GM21825 (cell line): ENCODE measurements around the gene KCNG2.

Experiments
- ATAC-seq: cut with Tn5 transposase; IDR thresholded peaks from one replicate; pipeline ENCODE4 v1.9.1; 2021; ENCODE audit warnings: mild to moderate bottlenecking, moderate library complexity; ENCODE audit not compliant: unreplicated experiment

KCNG2 gene

DNA sequence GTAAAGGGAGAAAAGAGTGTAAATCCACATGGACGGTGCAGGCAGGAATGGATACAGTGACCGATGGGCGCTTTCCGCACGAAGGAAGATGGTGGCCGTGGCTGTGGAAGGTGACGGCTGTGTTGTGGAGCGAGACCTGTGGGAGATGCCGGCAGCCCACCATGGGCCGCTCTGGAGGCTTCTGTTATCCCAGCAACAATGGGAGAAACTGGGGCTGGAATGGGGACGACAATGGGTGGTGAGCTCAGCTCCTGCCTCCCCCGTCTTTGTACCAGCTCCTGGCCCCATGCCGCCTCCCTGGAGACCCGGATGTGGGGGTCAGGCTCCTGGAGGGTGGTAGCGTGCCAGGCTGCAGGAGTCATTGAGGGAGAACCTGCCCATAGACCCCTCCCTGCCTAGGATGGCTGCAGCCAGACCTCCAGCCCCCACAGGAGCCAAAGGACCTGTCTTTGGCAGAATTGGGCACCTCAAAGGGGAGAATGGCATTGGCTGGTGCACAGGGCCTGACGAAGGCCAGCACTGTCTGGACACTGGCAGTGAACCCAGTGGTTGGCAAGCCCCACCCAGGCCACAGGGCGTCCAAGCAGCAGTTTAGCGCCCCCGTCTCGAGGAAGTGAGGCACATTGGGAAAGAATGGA is 81.1 kb downstream of the KCNG2 start:
- no peak for ATAC-seq

DNA sequence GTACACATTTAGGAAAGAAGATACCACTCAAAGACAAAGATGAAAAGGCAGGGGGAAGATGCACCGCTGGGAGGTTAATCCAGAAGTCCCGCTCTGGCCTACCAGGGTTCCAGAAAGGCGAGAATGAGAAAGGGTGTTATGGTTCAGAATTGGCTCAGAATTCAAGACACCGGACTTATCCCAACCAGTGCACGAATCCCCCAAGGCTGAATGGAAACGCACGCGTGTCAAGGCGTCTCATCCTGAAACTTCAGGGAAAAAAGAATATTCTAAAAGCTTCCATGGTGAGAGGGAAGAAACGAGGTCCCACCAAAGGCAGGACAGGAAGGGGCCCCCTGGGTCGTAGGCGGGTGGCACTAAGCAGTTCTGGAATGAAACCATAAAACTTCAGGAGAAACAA is 81.8 kb downstream of the KCNG2 start:
- no peak for ATAC-seq

DNA sequence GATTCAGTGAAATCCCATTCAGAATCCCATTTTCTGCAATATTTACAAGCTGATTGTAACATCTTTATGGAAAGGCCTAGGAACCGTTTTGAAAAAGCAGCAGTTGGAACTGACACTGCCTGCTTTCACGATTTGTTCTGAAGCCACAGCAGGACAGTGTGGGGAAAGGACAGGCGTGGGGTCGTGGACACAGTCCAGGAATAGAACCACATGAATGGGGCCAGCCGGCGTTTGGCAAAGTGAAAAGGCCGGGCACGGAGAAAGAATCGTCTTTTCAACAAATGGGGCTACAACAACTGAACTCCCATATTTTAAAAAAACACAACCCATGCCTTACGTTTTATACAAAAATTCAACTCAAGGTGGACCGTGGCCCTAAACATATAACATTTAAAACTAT is 84.0 kb downstream of the KCNG2 start:
- ATAC-seq = no peak

DNA sequence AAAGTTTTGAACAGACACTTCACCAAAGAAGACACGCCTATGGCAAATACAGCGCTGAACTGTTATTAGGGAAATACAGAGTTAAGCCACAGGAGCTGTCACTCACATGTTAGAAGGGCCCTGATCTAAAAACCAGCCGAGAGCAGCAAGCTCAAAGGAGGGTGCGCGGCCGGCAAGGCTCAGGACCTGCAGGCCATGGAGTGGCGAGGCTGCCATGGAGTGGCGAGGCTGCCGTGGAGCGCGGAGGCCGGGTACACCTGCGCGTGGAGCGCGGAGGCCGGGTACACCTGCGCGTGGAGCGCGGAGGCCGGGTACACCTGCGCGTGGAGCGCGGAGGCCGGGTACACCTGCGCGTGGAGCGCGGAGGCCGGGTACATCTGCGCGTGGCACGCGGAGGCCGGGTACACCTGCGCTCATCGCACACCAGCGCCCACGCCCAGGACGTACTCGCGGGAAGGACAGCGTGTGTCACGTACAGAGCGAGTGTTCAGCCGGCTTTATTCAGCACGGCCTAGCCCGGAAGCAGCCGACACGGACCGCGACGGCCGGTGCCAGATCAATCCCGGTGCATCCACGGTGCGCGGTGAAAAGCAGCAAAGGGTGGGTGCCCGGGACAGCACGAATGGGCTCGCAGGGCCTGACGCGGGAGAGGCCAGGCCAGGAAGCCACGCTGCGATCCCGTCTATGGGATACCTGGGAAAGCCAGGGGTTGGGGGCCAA is 84.9 kb downstream of the KCNG2 start:
- no peak for ATAC-seq

DNA sequence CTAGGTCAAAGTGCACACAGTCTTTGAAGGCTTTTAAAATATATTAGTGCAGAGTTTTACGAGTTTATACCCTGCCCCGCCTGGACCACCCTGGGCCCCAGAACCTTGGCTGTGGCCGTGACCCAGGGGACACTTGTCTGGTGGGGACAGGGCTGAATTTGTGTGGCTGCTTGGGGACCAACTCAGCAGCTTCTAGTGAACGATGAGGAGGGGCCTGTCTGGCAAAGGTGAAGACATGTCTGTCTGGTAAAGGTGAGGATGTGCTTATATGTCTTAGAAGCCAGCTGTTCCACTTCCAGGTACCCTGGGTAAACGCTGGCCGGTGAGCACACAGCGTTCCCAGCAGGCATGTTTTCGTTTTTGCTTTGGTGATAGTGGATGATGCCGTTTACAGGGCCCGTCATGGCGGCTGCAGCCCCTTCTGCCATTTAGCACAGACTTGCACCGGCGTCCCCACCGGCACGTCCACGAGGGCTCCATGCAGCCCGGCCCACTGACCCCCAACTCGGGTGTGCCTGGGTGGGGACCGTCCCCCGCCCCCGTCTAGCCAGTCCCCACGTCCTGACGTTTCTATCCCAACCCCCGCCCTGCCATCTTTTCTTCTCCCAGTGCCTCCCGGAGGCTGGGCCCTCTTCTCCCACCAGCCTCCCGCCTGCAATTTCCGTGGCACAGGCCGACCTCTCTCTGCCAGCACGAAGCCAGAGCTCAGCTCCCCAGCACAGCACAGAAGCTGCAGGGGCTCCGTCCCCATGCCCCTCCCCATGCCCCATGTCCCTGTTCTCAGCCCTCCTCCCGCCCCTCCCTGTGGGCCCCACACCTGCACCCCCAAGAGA is 85.9 kb downstream of the KCNG2 start:
- no peak for ATAC-seq

DNA sequence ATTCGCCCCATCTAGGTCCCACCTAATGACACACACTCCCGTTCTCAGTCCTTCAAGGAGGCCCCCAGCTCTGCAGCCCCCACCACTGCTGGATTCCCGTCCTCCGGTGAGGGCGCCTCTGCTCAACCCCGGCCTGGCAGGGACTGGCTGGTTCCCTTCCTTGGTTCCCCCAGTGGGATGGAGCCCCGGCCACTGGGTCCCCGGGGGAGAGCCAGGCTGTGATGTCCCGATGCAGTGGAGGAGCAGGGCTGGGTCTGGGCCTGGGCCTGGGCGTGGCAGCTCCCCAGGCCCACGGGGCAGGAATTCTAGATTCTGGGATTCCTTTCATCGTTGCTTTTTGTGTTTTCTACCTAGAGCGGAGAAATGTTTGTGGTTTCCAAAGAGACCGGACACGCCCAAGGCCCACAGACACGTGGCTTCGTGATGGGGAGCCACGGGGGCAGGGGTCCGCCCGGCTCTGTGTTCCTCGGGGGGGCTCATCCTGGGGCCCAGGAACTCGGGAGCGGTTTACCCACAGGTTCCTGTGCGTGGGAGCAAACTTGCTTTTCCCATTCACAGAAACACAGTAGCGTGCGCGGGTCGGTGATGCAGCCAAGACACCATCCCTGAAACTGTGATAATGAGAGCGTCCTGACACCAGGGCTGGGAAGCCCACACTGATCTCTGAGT is 86.7 kb downstream of the KCNG2 start:
- ATAC-seq = no peak

DNA sequence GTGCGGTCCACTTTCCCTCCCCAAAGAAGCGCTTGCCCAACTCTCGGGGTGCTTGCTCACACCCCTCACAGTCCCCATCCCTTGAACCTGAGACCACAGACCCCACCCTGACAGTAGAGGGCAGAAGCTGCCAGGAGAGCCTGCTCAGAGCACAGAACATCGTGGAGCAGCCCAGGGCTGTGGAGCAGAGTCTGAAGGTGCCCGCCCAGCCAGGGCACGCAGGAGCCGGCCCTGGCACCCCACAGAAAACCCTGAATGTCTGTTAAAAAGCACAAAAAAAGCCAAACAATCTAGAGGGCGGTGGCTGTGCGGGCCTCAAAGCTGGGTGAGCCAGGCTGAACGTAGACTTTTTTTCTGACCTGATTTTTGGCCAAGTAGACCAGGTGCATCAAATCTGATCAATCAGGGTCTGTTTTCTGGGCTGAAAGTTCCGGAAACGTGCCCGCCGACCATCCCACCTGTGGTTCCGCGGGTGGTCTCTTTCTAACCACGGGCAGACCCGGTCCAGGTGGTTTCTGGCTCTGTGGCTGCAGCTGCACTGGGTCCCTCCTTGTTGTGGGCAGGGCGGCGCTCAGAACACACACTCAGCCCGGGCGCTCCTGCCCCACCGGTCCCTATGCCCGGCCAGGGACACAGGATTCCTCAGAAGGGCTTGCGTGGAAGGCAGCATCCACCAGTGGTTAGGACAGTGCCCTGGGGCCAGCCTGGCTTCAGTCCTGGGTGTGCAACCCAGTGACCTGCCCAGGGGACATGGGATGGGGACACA is 87.4 kb downstream of the KCNG2 start:
- no peak for ATAC-seq

DNA sequence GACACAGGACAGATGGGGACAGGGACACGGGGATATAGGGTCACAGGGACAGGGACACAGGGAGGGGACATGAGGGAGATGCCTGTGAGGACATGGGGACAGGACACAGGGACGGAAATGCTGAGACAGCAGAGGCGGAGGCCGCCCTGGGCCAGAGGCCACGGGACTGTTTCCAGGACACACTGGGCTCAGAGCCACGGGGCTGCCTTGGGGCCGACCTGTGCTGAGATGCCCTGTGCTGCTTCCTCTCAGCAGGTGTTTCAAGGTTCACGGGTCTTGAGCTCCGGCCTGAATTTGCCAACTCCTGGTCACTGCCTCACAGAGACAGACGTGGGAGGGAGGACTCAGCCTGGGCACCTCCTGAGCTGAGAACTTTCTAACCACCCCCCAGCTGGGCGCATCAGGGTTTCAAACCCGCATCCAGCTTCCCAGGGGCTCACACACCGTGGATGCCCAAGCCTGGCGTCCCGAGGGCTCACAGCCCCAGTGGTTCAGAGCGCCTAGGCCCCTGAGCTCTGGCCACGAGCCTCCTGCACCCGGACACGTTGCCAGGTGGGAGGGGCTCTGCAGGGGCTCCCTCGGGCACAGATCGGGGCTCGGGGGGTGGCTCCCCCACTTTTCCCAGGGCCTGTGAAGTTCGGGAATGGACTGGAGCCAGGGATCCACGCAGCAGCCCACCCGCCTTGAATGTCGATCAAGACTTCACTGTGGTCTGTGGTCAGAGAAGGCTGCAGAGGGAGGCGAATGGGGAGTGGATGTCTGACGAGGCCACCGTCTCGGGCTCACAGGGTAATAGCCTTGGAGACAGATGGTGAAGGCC is 89.7 kb downstream of the KCNG2 start:
- ATAC-seq = no peak

DNA sequence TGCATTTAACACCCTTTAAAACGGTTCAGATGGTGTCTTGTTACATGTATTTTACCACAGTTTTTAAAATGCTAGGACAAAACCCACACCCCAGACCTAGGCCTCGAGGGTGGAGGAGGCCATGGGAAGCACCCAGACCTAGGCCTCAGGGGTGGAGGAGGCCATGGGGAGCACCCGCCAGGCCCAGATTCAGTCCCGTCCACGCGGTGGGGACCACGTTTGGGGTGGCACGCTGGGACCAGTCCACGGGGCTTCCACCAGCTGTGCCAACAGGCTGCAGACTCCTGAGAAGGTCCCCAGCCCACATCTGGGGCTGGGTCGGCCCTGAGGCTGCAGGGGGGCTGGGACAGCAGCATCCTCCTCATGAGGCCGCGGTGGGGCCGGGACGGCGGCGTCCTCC is 90.3 kb downstream of the KCNG2 start:
- ATAC-seq = no peak

DNA sequence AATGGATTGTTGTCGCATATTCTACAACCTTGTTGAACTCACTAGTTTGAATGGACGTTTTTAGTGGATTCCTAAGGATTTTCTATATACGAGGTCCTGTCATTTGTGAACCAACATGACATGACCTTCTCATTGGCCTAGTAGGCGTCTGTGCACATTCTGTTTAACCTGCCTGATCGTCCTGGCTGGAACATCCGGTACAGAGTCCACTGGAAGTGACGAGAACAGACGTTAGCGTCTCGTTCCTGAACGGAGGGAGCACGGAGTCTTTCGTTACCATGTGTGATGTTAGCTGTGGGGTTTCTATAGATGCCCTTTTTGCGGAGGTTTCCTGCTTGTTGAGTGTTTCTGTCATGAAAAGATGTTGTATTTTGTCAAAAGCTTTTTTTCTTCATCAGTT is 91.8 kb downstream of the KCNG2 start:
- ATAC-seq = no peak

DNA sequence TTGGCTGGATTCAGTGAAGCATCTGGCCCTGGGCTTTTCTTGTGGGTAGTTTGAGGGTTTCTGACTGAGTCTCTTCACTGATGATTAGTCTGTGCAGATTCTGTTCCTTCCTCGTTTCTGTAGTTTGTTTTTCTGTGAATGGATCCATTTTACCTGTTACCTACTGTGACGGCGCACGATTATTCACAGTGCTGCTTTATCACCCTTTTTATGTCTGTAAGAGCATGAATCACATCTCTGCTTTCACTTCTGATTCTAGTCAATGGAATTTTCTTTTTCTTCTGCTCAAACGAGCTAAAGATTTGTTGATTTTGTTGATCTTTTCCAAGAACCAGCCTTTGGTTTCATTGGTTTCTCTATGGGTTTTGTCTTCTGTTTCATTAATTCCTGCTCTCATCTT is 92.9 kb downstream of the KCNG2 start:
- no peak for ATAC-seq

DNA sequence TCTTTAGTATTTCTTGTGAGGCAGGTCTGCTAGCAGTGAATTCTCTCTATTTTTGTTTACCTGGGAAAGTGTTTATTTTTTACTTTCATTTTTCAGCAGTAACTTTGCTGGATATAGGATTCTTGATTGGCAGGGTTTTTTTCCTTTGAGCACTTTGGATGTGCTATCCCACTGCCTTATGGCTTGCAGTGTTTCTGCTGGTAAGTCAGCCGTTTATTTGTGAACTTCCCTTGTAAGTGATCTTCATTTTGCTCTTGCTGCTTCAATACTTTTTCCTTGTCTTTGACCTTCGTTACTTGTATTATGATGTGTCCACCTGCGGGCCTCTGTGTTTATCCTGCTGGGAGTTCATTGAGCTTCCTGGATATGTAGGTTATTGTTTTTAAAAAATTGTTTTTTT is 99.0 kb downstream of the KCNG2 start:
- no peak for ATAC-seq

DNA sequence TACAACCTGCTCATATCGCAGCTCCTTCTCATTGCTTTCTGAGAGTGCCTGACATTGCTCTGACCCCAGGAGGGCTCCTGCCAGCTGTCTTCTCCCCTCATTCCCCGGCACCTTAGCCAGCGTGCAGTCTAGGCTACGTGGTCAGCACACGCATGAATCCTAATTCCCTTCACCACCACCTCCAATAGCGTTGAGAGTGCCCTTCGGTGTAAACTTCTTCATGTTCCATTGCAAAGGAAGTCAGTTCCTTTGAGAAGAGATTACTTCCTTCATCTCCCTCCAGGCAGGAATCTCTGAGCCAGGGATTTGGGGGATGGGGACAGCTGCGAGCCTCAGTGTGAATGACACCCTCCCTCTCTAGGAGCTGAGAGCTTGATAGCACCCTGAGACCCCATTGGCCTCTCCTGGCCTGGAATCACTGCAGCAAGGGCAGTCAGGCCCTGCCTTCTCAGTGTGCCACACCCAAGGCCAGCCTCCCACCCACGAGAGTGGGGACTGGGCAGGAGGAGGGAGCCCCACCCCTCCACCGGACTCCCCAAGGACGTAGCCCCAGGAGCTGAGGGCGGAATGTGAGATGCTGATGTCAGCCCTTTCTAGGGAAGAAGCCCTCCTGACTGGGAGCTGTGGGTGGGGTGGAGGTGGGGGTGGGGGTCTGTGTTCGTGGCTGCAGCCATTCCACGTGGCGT is 100.3 kb downstream of the KCNG2 start:
- no peak for ATAC-seq

DNA sequence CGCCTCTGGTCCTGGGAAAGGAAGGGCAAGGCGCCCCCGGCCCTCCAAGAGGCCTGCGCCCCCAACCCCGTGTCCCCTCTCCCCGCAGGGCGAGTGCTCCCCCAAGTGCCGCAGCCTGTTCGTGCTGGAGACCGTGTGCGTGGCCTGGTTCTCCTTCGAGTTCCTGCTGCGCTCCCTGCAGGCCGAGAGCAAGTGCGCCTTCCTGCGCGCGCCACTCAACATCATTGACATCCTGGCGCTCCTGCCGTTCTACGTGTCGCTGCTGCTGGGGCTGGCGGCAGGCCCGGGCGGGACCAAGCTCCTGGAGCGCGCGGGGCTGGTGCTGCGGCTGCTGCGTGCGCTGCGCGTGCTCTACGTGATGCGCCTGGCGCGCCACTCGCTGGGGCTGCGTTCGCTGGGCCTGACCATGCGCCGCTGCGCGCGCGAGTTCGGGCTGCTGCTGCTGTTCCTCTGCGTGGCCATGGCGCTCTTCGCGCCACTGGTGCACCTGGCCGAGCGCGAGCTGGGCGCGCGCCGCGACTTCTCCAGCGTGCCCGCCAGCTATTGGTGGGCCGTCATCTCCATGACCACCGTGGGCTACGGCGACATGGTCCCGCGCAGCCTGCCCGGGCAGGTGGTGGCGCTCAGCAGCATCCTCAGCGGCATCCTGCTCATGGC is 101.3 kb downstream of the KCNG2 start:
- no peak for ATAC-seq

DNA sequence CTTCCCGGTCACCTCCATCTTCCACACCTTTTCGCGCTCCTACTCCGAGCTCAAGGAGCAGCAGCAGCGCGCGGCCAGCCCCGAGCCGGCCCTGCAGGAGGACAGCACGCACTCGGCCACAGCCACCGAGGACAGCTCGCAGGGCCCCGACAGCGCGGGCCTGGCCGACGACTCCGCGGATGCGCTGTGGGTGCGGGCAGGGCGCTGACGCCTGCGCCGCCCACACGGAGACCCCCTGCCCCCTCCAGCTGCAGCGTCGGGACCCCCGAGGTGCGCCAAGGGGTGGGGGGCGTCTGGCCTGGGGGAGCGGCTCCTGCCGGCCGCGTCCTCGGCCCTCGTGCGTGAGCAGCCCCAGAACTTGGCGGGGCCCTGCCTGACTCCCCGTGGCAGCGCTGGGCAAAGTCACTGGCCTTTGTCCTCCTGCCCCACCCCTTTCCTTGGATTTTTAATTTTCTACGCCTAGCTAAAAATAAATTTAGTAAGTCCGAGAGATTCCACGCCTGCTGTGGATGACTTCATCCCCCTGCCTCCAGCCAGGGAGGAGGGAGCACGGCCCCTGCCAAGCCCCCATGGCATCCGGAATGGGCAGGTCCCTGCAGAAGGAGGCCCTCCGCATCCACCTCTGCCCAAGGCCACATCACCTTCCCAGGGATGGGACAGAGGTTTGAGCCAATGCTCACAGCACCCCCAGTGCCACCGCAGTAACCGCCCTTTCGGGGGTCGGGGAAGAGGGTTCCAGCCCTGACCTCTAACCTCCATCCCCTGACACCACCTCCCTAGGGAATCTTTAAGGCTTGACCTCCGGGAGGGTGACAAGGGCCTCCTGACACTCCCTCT is 102.1 kb downstream of the KCNG2 start:
- ATAC-seq = no peak

DNA sequence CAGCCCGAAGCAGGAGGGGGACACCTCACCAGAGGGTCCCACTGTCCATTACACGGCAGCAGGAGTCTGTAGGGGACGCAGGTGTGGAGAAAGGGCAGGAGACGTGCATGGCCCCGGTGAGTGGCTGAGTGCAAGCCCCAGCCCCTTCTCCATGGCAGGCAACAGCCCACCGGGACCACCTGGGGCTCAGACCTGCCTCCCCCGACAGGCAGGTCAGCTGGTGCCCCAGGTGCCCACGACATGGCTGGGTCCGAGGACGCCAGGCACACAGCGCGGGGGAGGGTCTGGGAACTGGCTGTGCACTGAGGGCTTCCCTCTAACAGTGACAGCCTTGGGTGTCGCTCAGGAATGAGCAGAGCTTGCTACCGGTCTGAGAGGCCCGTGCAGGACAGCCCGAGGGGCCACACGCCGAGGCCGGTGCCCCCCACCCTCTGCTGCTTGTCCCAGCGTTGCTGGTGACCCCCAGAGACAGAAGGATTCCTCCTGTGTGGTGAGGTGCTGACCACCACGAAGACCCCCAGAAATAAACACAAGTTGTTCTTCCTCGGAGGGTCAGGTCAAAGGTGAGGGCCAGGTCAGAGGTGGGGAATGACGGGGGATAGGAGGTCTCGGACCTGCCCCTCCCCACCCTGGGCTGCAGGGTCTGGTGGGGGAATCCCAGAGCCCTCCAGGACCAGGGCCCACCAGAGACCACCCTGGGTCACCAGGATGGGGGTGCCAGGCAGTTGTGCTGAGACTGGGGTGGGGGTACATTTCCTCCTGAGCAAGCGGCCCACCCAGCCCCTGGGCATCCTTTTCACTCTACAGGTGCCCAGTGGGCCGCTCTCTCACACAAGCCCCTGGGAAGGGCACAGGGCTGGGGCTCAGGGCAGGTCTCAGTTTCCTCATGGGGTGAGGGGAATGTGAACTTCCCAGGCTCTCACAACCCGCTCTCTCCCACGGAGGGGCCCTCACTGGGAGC is 103.2 kb downstream of the KCNG2 start:
- no peak for ATAC-seq

DNA sequence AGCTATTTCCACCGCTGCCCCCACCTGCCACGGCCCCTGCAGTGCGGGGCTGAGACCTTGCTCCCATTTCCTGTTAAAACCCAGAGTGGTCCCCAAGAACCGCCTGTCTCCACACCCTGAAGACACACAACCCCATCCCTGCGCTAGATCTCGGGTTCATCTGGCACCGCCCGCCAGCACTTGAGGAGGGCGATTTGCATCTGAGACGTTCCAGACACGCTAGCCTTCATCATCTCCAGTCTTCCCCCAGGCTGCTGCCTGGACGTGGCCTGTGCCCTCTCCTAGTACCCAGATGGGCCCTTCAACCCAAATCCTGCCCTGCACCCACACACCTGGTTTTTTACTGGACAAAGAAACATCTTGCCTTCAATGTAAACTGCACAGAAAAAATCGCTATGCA is 103.9 kb downstream of the KCNG2 start:
- no peak for ATAC-seq
